Loucy (cell line): ENCODE measurements around the gene FMN1.

ENCODE experiments used
- H2AFZ ChIP-seq: fragments of 200-600 bp; sonication (generic); 2 replicates; pipeline ENCODE4 v1.6.0; 2016; ENCODE audit warnings: antibody characterized with exemption, mild to moderate bottlenecking, low read length, moderate library complexity
- H3F3A ChIP-seq: fragments of 200-600 bp; 2 replicates; pipeline ENCODE4 v1.6.0; 2016; ENCODE audit warnings: antibody characterized with exemption, low read depth, mild to moderate bottlenecking
- H3K27me3 ChIP-seq: fragments of 200-600 bp; sonication (generic); 2 replicates; pipeline ENCODE4 v1.6.1; 2014; ENCODE audit warnings: low read length, mild to moderate bottlenecking; ENCODE audit not compliant: insufficient read depth, poor library complexity, severe bottlenecking
- H3K36me3 ChIP-seq: fragments of 200-600 bp; sonication (generic); 2 replicates; pipeline ENCODE4 v1.6.1; 2016; ENCODE audit warnings: low read length; ENCODE audit not compliant: insufficient read depth
- H3K4me1 ChIP-seq: fragments of 200-600 bp; sonication (generic); 2 replicates; pipeline ENCODE4 v1.5.1; 2014; ENCODE audit warnings: low read length, mild to moderate bottlenecking; ENCODE audit not compliant: insufficient read depth, poor library complexity, severe bottlenecking
- H3K4me2 ChIP-seq: fragments of 200-600 bp; sonication (generic); 2 replicates; pipeline ENCODE4 v1.6.0; 2014; ENCODE audit warnings: antibody characterized with exemption, low read length, low read depth, mild to moderate bottlenecking; ENCODE audit not compliant: poor library complexity, severe bottlenecking
- H3K4me3 ChIP-seq: fragments of 200-600 bp; sonication (generic); 2 replicates; pipeline ENCODE4 v1.5.1; 2014; ENCODE audit warnings: low read length, mild to moderate bottlenecking, mixed read lengths; ENCODE audit not compliant: poor library complexity, severe bottlenecking
- H3K79me2 ChIP-seq: fragments of 200-600 bp; sonication (generic); 2 replicates; pipeline ENCODE4 v1.6.1; 2014; ENCODE audit warnings: low read length; ENCODE audit not compliant: insufficient read depth
- H3K9ac ChIP-seq: fragments of 200-600 bp; sonication (generic); 2 replicates; pipeline ENCODE4 v1.6.0; 2014; ENCODE audit warnings: mild to moderate bottlenecking, low read depth, low read length, moderate library complexity; ENCODE audit not compliant: poor library complexity, severe bottlenecking
- H3K9me2 ChIP-seq: fragments of 200-600 bp; sonication (generic); replicated peaks from 2 replicates; pipeline ENCODE4 v1.6.1; 2016; ENCODE audit warnings: low read depth, low read length, mixed read lengths
- H3K9me3 ChIP-seq: fragments of 200-600 bp; sonication (generic); 2 replicates; pipeline ENCODE4 v1.6.1; 2014; ENCODE audit warnings: mild to moderate bottlenecking, antibody characterized with exemption, low read length, low read depth; ENCODE audit not compliant: insufficient read depth
- H4K20me1 ChIP-seq: fragments of 200-600 bp; sonication (generic); 2 replicates; pipeline ENCODE4 v1.6.0; 2014; ENCODE audit warnings: antibody characterized with exemption, low read length, mild to moderate bottlenecking; ENCODE audit not compliant: insufficient read depth, poor library complexity, severe bottlenecking
- CTCF ChIP-seq: fragments of 200-600 bp; sonication (generic); conservative IDR thresholded peaks from 2 replicates; pipeline ENCODE4 v1.5.1; 2014; ENCODE audit warnings: mild to moderate bottlenecking, antibody characterized with exemption, low read length
- EZH2phosphoT487 ChIP-seq: fragments of 200-600 bp; IDR thresholded peaks from 2 replicates; pipeline ENCODE4 v1.6.1; 2018; ENCODE audit warnings: antibody characterized with exemption, mild to moderate bottlenecking, moderate library complexity, borderline replicate concordance

Gene FMN1

GRCh38 chr15:32825219-32825618 is 369.3 kb downstream of the FMN1 start:
- Histone ChIP-seq H3K9me3 (no peaks in the 10 kb centered on the region), H3F3A (no peaks in the 10 kb centered on the region), H3K9ac (no peak overlapping the region), H3K36me3 (no peaks in the 10 kb centered on the region), H3K9me2 (no peaks in the 10 kb centered on the region), H3K27me3 (no peaks in the 10 kb centered on the region), H3K4me2 (no peak overlapping the region), H3K79me2 (no peaks in the 10 kb centered on the region), H2AFZ (no peak overlapping the region), H4K20me1 (no peaks in the 10 kb centered on the region), H3K4me3 (no peak overlapping the region), H3K4me1 (no peaks in the 10 kb centered on the region)
- TF ChIP-seq CTCF (no peak), EZH2phosphoT487 (no peak)

DNA sequence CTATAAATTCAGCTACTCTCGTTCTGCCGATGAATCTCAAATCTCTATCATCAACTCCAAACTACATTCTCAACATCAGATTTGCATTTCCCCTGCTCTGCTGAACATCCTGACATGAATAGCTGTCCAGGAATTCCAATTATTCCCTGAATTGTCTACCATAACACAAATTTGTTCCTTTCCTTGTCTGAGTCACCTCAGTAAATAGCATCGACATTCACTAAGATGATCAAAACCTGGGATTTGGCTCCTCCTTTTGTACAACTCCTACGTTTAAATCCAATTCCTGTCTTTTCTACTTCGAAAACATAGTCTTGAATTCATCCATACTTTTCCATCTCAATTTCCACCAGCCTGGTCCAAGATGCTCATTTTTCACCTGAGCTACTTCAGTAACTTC is 369.7 kb downstream of the FMN1 start:
- Histone ChIP-seq H3K9me2 (no peaks in the 10 kb centered on the region), H3K9me3 (no peaks in the 10 kb centered on the region), H3K4me1 (no peaks in the 10 kb centered on the region), H3K27me3 (no peaks in the 10 kb centered on the region), H3K36me3 (no peaks in the 10 kb centered on the region), H3F3A (no peaks in the 10 kb centered on the region), H3K9ac (no peak overlapping the region), H3K79me2 (no peaks in the 10 kb centered on the region), H3K4me3 (no peak overlapping the region), H4K20me1 (no peaks in the 10 kb centered on the region), H2AFZ (no peak overlapping the region), H3K4me2 (no peak overlapping the region)
- no peak for TF ChIP-seq EZH2phosphoT487
- no peak for TF ChIP-seq CTCF

- no peaks in the 10 kb centered on the region for H3K36me3 ChIP-seq
- H3K79me2 ChIP-seq: no peaks in the 10 kb centered on the region
- no peak overlapping the region for H3K4me2 ChIP-seq
- H3K9ac ChIP-seq: no peak overlapping the region
- no peaks in the 10 kb centered on the region for H3K9me2 ChIP-seq
- no peaks in the 10 kb centered on the region for H3F3A ChIP-seq
- no peaks in the 10 kb centered on the region for H3K4me1 ChIP-seq
- H3K9me3 ChIP-seq: no peaks in the 10 kb centered on the region
- TF ChIP-seq CTCF (no peak), EZH2phosphoT487 (no peak)
- no peak overlapping the region for H2AFZ ChIP-seq
- no peak overlapping the region for H3K4me3 ChIP-seq
- no peaks in the 10 kb centered on the region for H3K27me3 ChIP-seq
- H4K20me1 ChIP-seq: no peaks in the 10 kb centered on the region
Observed at GRCh38 chr15:32823750-32824149, 370.8 kb downstream of the FMN1 start.
